GM12865 (cell line): Measurements from ENCODE around the gene ROCK1.
"Not testable (repeated sequence)": the region's sequence is repeated elsewhere in the genome, so short reads cannot be mapped to it uniquely, and the experiment has no call there.

ENCODE experiments used
- DNase-seq: peaks from one replicate; pipeline ENCODE4 v3.0.0; 2010; ENCODE audit warnings: low read depth
- H3K4me3 ChIP-seq: 2 replicates; pipeline ENCODE4 v1.5.1; 2011; ENCODE audit warnings: mild to moderate bottlenecking, low read depth, low read length, control low read depth
- CTCF ChIP-seq: IDR thresholded peaks from 2 replicates; pipeline ENCODE4 v1.5.1; 2011; ENCODE audit warnings: low read length, control low read depth, low read depth, inconsistent platforms; ENCODE audit not compliant: insufficient read depth; ENCODE audit errors: missing control alignments

ROCK1 gene

GRCh38 chr18:21038201-21038600 is 73.4 kb downstream of the ROCK1 start:
- no peak for TF ChIP-seq CTCF
- no peak overlapping the region for H3K4me3 ChIP-seq
- no peak for DNase-seq

GRCh38 chr18:21031845-21032244 is 79.8 kb downstream of the ROCK1 start:
- H3K4me3 ChIP-seq, result no peak overlapping the region
- DNase-seq, result no peak
- no peak for TF ChIP-seq CTCF

GRCh38 chr18:21018257-21018656 is 93.4 kb downstream of the ROCK1 start:
- DNase-seq, H3K4me3 ChIP-seq: not testable (repeated sequence)

- no peak overlapping the region for H3K4me3 ChIP-seq
- DNase-seq, result no peak
- TF ChIP-seq CTCF, result no peak
Measured at GRCh38 chr18:21012308-21012707, 99.3 kb downstream of the ROCK1 start.

- TF ChIP-seq CTCF, result no peak
- H3K4me3 ChIP-seq, result no peak overlapping the region
- DNase-seq, result no peak
Measured at GRCh38 chr18:21004726-21005125, 106.9 kb downstream of the ROCK1 start.

GRCh38 chr18:21000667-21001066 is 110.9 kb downstream of the ROCK1 start:
- no peak overlapping the region for H3K4me3 ChIP-seq
- no peak for TF ChIP-seq CTCF
- DNase-seq, result no peak

- no peak for DNase-seq
- no peak for TF ChIP-seq CTCF
- no peak overlapping the region for H3K4me3 ChIP-seq
Measured at GRCh38 chr18:20997371-20997770, 114.2 kb downstream of the ROCK1 start.
